Transverse colon (tissue), 3 donors: ENCODE data around the gene DNAH1.

ENCODE experiments used
- POLR2A ChIP-seq: fragments of 450-650 bp; IDR thresholded peaks from one replicate; pipeline ENCODE4 v1.6.1; 2016; ENCODE audit warnings: antibody characterized with exemption, mild to moderate bottlenecking, moderate library complexity
- TF ChIP-seq, protein P1 (sequence below), 5 experiments: fragments of 200-600 bp in 3 of 5; fragments of 450-650 bp in 2 of 5; sonication (generic) in 3 of 5; IDR thresholded peaks; 1 replicate in 2 of 5; 2 replicates in 3 of 5; pipeline ENCODE4 v1.5.1; 2016 to 2017; ENCODE audit warnings: antibody characterized with exemption in 5 of 5, inconsistent platforms in 3 of 5, mild to moderate bottlenecking in 2 of 5, moderate library complexity in 1 of 5

DNA sequence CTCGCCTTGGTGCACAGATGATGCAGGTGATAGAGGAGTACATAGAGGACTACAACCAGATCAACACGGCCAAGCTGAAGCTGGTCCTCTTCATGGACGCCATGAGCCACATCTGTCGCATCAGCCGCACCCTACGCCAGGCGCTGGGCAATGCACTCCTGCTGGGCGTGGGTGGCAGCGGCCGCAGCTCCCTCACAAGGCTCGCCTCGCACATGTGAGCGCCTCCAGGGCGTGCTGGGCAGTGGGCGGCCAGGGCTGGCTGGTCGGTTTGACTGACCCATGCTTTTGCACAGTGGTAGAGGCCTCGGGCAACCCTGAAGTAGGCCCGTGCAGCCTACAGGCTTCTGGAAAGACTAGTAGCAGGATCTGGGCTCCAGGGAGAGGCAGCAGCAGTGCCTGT lies 65.5 kb downstream of the DNAH1 start:
- no peak for TF ChIP-seq POLR2A
- TF ChIP-seq, protein P1, sequence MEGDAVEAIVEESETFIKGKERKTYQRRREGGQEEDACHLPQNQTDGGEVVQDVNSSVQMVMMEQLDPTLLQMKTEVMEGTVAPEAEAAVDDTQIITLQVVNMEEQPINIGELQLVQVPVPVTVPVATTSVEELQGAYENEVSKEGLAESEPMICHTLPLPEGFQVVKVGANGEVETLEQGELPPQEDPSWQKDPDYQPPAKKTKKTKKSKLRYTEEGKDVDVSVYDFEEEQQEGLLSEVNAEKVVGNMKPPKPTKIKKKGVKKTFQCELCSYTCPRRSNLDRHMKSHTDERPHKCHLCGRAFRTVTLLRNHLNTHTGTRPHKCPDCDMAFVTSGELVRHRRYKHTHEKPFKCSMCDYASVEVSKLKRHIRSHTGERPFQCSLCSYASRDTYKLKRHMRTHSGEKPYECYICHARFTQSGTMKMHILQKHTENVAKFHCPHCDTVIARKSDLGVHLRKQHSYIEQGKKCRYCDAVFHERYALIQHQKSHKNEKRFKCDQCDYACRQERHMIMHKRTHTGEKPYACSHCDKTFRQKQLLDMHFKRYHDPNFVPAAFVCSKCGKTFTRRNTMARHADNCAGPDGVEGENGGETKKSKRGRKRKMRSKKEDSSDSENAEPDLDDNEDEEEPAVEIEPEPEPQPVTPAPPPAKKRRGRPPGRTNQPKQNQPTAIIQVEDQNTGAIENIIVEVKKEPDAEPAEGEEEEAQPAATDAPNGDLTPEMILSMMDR (IDR thresholded peaks at IDR 0.05), result no peak
